Left lung (tissue), 14 donors: Measurements from ENCODE around the gene TBCB. TPM values are rescaled to one million over a fixed set of nuclear protein-coding genes. Genes with fewer than 3 reads are reported as not detected.
"Not testable (repeated sequence)": the region's sequence is repeated elsewhere in the genome, so short reads cannot be mapped to it uniquely, and the experiment has no call there.

Source experiments
- ATAC-seq: fragments of 200-7000 bp; cut with Tn5 transposase; one replicate; pipeline ENCODE4 v1.9.1; 2020; ENCODE audit warnings: moderate library complexity
- DNase-seq, 4 donors: peaks; one replicate each; pipeline ENCODE4 v3.0.0-alpha.2; 2013 to 2020
- H3K27ac ChIP-seq, 2 donors: fragments of 200-600 bp; sonication (generic) in 1 of 2; one replicate each; pipeline versions ENCODE4 v1.5.0 to v1.8.0; 2020 to 2021
- H3K27me3 ChIP-seq, 2 donors: fragments of 200-600 bp; sonication (generic) in 1 of 2; one replicate each; pipeline versions ENCODE4 v1.5.0 to v1.8.0; 2020 to 2021
- H3K36me3 ChIP-seq, 2 donors: fragments of 200-600 bp; sonication (generic) in 1 of 2; one replicate each; pipeline versions ENCODE4 v1.5.0 to v1.8.0; 2020 to 2021
- H3K4me1 ChIP-seq, 2 donors: fragments of 200-600 bp; one replicate each; pipeline ENCODE4 v1.8.0; 2021
- H3K4me3 ChIP-seq, 2 donors: fragments of 200-600 bp; sonication (generic) in 1 of 2; one replicate each; pipeline versions ENCODE4 v1.5.0 to v1.8.0; 2020 to 2021; ENCODE audit warnings: mild to moderate bottlenecking in 1 of 2
- H3K9me3 ChIP-seq, 2 donors: fragments of 200-600 bp; sonication (generic) in 1 of 2; one replicate each; pipeline versions ENCODE4 v1.5.0 to v1.8.0; 2020 to 2021
- intact Hi-C, 2 donors: fragments of 100-400 bp; cut with DNase I; formaldehyde crosslinking; loops; one replicate each; pipeline versions ENCODE4 v1.11.2 to v1.14.2; 2022
- long read RNA-seq, 12 donors: library from polyadenylated mRNA in 2 of 12; unstranded in 2 of 12; transcript quantifications; one replicate each; pipeline ENCODE4 v2.0.0 and lab custom pipeline, GENCODE V29; 2019 to 2026
- polyA plus RNA-seq, 6 donors: library from polyadenylated mRNA; unstranded; fragments of 120-200 nt; gene quantifications; one replicate each; pipeline ENCODE4 v1.2.1, GENCODE V29; 2013; ENCODE audit not compliant: insufficient read length in 6 of 6
- total RNA-seq, 2 donors: library from RNA; stranded (reverse); fragmentation: NEBNext Ultra II Directional; extraction: Animal tissue kit (Norgen Biotek cat#: 25700); gene quantifications; one replicate each; pipeline ENCODE4 v1.2.1, GENCODE V29; 2021
- TF ChIP-seq, protein P1 (sequence below), 2 donors: fragments of 200-600 bp; sonication (generic) in 1 of 2; IDR thresholded peaks; one replicate each; pipeline versions ENCODE4 v1.5.0 to v1.8.0; 2021; ENCODE audit warnings: antibody characterized with exemption in 2 of 2
- donor health status: DM: no; HTN: yes; CAD: no.
- donor health status: DM: no; HTN: no; CAD: no.

TBCB gene
- total RNA-seq (100 to 1,000 TPM; 116 to 130 TPM), polyA plus RNA-seq (100 to 1,000 TPM in 4 of 6 donors, 10 to 100 TPM in 2; 90.2 to 122 (median 111) TPM)
- long read RNA-seq, donor 1, transcript TBCB-208 (5 exons, 776 nt): minor isoform, 6 of 104 reads
- long read RNA-seq, donor 1, transcript TBCB-201 (6 exons, 1,473 nt): major isoform, 79 of 104 reads
- long read RNA-seq, donor 1, partial matches to known transcripts: 13 of 104 reads
- long read RNA-seq, donor 1, other reads (novel, unspliced or antisense): 0 of 104 reads
- long read RNA-seq, donor 2, transcript TBCB-201 (6 exons, 1,473 nt): major isoform, 56 of 99 reads
- long read RNA-seq, donor 2, transcript TBCB-208 (5 exons, 776 nt): minor isoform, 6 of 99 reads
- long read RNA-seq, donor 2, partial matches to known transcripts: 31 of 99 reads
- long read RNA-seq, donor 2, other reads (novel, unspliced or antisense): 0 of 99 reads
- long read RNA-seq, donor 3, transcript TBCB-201 (6 exons, 1,473 nt): major isoform, 39 of 52 reads
- long read RNA-seq, donor 3, partial matches to known transcripts: 5 of 52 reads
- long read RNA-seq, donor 3, other reads (novel, unspliced or antisense): 0 of 52 reads
- long read RNA-seq, donor 4, transcript TBCB-201 (6 exons, 1,473 nt): major isoform, 115 of 128 reads
- long read RNA-seq, donor 4, partial matches to known transcripts: 1 of 128 reads
- long read RNA-seq, donor 4, other reads (novel, unspliced or antisense): 6 of 128 reads
- long read RNA-seq, donor 5, transcript TBCB-201 (6 exons, 1,473 nt): major isoform, 48 of 63 reads
- long read RNA-seq, donor 5, partial matches to known transcripts: 9 of 63 reads
- long read RNA-seq, donor 5, other reads (novel, unspliced or antisense): 0 of 63 reads
- long read RNA-seq, donor 6, transcript TBCB-201 (6 exons, 1,473 nt): major isoform, 69 of 87 reads
- long read RNA-seq, donor 6, partial matches to known transcripts: 11 of 87 reads
- long read RNA-seq, donor 6, other reads (novel, unspliced or antisense): 0 of 87 reads
- long read RNA-seq, donor 7, transcript TBCB-201 (6 exons, 1,473 nt): major isoform, 29 of 34 reads
- long read RNA-seq, donor 7, partial matches to known transcripts: 0 of 34 reads
- long read RNA-seq, donor 7, other reads (novel, unspliced or antisense): 0 of 34 reads
- long read RNA-seq, donor 8, transcript TBCB-208 (5 exons, 776 nt): minor isoform, 5 of 45 reads
- long read RNA-seq, donor 8, transcript TBCB-201 (6 exons, 1,473 nt): major isoform, 38 of 45 reads
- long read RNA-seq, donor 8, partial matches to known transcripts: 0 of 45 reads
- long read RNA-seq, donor 8, other reads (novel, unspliced or antisense): 0 of 45 reads
- long read RNA-seq, donor 9: 0 reads
- long read RNA-seq, donor 10, transcript TBCB-208 (5 exons, 776 nt): minor isoform, 6 of 226 reads
- long read RNA-seq, donor 10, transcript TBCB-201 (6 exons, 1,473 nt): major isoform, 207 of 226 reads
- long read RNA-seq, donor 10, partial matches to known transcripts: 1 of 226 reads
- long read RNA-seq, donor 10, other reads (novel, unspliced or antisense): 9 of 226 reads
- long read RNA-seq, donor 11: 0 reads
- long read RNA-seq, donor 12, transcript TBCB-201 (6 exons, 1,473 nt): major isoform, 50 of 60 reads
- long read RNA-seq, donor 12, transcript TBCB-208 (5 exons, 776 nt): minor isoform, 6 of 60 reads
- long read RNA-seq, donor 12, partial matches to known transcripts: 0 of 60 reads
- long read RNA-seq, donor 12, other reads (novel, unspliced or antisense): 0 of 60 reads

GRCh38 chr19:36115453-36116343 lies at the start of gene TBCB:
Gene TBCB, plus strand, starts transcription at chr19:36115468. Its CDS starts 93 bp downstream, at chr19:36115561.
- Histone ChIP-seq H3K9me3 (no peaks in the 10 kb centered on the region), H3K27ac (peak within 1 kb of the TSS; percentile 76 to 94), H3K27me3 (no peaks in the 10 kb centered on the region), H3K4me3 (peak within 1 kb of the TSS; percentile 77 to 78), H3K36me3 (peaks cover 0 to 60% of the 10 kb centered on the region in 2 donors), H3K4me1 (peaks cover 12 to 35% of the 10 kb centered on the region in 2 donors)
- TF ChIP-seq, protein P1, sequence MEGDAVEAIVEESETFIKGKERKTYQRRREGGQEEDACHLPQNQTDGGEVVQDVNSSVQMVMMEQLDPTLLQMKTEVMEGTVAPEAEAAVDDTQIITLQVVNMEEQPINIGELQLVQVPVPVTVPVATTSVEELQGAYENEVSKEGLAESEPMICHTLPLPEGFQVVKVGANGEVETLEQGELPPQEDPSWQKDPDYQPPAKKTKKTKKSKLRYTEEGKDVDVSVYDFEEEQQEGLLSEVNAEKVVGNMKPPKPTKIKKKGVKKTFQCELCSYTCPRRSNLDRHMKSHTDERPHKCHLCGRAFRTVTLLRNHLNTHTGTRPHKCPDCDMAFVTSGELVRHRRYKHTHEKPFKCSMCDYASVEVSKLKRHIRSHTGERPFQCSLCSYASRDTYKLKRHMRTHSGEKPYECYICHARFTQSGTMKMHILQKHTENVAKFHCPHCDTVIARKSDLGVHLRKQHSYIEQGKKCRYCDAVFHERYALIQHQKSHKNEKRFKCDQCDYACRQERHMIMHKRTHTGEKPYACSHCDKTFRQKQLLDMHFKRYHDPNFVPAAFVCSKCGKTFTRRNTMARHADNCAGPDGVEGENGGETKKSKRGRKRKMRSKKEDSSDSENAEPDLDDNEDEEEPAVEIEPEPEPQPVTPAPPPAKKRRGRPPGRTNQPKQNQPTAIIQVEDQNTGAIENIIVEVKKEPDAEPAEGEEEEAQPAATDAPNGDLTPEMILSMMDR (IDR thresholded peaks at IDR 0.05): no peak
- intact Hi-C loops: no loop called here
- ATAC-seq (peak; percentile 78), DNase-seq (peak in 2 of 4 donors; percentile 88 to 96)

DNA sequence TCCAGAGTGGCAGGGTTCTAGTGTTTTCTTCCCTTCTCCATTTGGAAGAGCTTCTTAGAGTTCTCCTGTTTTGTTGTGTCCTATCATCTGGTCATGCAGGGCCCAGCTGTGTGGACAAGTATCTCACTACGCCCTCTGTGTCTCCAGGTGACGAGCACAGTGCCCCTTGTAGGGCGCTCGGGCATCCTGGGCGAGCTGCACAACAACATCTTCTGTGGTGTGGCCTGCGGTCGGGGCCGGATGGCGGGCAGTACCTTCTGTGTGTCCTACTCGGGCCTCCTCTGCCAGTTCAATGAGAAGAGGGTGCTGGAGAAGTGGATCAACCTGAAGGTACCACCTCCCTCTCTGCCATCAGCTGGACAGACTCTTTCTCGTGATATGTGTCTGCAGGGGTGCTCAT lies 47.6 kb upstream of the TBCB start:
- intact Hi-C loops: no loop called here
- DNase-seq: no peak

DNA sequence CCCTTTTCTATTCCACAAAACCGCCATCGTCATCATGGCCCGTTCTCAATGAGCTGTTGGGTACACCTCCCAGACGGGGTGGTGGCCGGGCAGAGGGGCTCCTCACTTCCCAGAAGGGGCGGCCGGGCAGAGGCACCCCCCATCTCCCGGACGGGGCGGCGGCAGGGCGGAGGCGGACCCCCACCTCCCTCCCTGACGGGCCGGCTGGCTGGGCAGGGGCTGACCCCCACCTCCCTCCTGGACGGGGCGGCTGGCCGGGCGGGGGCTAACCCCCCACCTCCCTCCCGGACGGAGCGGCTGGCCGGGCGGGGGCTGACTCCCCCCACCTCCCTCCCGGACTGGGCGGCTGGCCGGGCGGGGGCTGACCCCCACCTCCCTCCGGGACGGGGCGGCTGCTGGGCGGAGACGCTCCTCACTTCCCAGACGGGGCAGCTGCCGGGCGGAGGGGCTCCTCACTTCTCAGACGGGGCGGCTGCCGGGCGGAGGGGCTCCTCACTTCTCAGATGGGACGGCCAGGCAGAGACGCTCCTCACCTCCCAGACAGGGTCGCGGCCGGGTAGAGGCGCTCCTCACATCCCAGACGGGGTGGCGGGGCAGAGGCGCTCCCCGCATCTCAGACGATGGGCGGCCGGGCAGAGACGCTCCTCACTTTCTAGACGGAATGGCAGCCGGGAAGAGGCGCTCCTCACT lies 46.3 kb upstream of the TBCB start:
- H3K27me3 ChIP-seq, ATAC-seq, H3K27ac ChIP-seq: not testable (repeated sequence)

More for the DNA sequence above, 47.6 kb upstream of the TBCB start:
- no peak overlapping the region for H3K4me3 ChIP-seq
- H3K4me1 ChIP-seq: no peaks in the 10 kb centered on the region
- H3K9me3 ChIP-seq: no peaks in the 10 kb centered on the region
- no peaks in the 10 kb centered on the region for H3K27me3 ChIP-seq
- TF ChIP-seq, protein P1 (IDR thresholded peaks at IDR 0.05): no peak
- H3K36me3 ChIP-seq: peaks cover 0 to 25% of the 10 kb centered on the region in 2 donors
- ATAC-seq: no peak
- no peak overlapping the region for H3K27ac ChIP-seq

DNA sequence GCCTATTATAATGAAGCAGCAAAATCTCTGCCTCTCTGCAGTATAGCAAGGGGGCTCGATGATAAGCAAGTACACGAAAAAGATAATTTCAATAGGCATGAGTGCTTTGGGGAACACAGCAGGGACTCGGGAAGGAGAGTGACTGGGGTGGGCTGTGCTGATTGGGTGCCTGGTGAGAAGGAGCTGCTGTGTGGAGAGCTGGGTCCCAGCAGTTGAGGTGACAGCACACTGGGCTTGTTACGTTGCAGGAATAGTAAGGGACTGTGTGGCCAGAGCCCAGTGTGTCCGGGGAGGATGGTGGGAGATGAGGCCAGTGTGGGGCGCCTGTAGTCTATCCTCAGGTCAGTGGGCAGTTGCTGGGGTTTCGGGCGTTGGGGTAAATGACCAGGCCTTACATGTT lies 43.2 kb upstream of the TBCB start:
- TF ChIP-seq, protein P1 (IDR thresholded peaks at IDR 0.05): no peak
- no peaks in the 10 kb centered on the region for H3K9me3 ChIP-seq
- intact Hi-C loops: no loop called here

More for the DNA sequence above, 46.3 kb upstream of the TBCB start:
- H3K9me3 ChIP-seq, H3K4me3 ChIP-seq, DNase-seq, H3K4me1 ChIP-seq, intact Hi-C loops: not testable (repeated sequence)
- H3K36me3 ChIP-seq: peaks cover 0 to 34% of the 10 kb centered on the region in 2 donors

More for the DNA sequence above, 43.2 kb upstream of the TBCB start:
- H3K27me3 ChIP-seq: no peaks in the 10 kb centered on the region
- peaks cover 0 to 29% of the 10 kb centered on the region in 2 donors for H3K36me3 ChIP-seq
- ATAC-seq (no peak), DNase-seq (no peak)
- no peak overlapping the region for H3K4me3 ChIP-seq
- H3K4me1 ChIP-seq: no peaks in the 10 kb centered on the region
- H3K27ac ChIP-seq: no peak overlapping the region
